Cerebellar nuclear complex (tissue), 1 donor: ENCODE results near the gene JPH3.

Experiments used
- DNase-seq, 2 experiments: peaks; one replicate each; lab custom pipeline; 2025; lab: John Stamatoyannopoulos, UW

The JPH3 gene

GRCh38 chr16:87602001-87602775 is at the start of gene JPH3:
Gene JPH3 (plus strand): TSS chr16:87602508. CDS start chr16:87603147, 639 bp downstream.
- no peak for DNase-seq

GRCh38 chr16:87552772-87553573 is 49.3 kb upstream of the JPH3 start:
- DNase-seq: no peak

DNA sequence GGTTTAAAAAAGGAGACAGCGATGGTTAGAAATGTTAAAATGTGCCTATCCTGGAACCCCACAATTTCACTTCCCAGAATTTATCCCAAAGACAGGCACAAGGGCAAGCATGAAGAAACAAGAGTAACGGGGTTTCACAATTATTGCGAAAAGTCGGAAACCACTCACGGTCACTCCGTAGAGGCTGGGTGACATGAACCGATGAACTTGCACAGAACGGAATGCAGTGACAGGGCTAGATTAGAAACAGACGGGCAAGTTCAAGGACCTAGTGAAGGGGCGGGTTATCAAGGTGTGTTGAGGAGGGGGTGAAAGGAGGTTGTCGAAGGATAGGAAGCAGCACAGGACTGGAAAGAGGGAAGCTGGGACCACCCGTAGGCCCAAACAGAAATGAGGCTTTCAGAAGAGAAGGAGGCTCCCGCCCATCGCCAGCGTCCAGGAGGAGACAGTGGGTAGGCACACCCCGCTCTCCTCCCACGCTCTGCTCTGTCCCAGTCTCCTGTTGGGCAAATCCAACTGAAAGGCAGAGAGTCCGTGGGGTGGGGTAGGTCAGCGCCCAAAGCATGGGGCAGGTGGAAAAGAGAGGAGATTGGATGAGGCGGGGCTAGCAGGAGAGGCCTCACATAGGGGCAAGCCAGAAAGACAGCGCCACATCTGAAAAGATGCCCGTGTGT is 47.4 kb upstream of the JPH3 start:
- no peak for DNase-seq

GRCh38 chr16:87555647-87556046 is 46.7 kb upstream of the JPH3 start:
- no peak for DNase-seq

- DNase-seq: no peak
These were observed 45.3 kb upstream of the JPH3 start for GRCh38 chr16:87556941-87557459.

DNA sequence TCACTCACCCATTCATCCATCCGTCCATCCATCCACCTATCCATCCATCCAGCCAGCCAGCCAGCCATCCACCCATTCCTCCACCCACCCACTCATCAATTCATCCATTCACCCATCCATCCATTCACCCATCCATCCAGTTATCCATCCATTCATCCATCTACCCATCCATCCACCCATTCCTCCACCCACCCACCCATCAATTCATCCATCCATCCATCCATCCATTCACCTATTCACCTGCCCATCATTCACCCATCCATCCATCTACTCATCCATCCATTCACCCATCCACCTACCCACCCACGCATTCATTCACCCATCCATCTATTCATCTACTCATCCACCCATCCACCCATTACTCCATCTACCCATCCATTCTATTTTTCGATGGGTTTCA is 43.6 kb upstream of the JPH3 start:
- no peak for DNase-seq

GRCh38 chr16:87559945-87560344 is 42.4 kb upstream of the JPH3 start:
- no peak for DNase-seq

DNA sequence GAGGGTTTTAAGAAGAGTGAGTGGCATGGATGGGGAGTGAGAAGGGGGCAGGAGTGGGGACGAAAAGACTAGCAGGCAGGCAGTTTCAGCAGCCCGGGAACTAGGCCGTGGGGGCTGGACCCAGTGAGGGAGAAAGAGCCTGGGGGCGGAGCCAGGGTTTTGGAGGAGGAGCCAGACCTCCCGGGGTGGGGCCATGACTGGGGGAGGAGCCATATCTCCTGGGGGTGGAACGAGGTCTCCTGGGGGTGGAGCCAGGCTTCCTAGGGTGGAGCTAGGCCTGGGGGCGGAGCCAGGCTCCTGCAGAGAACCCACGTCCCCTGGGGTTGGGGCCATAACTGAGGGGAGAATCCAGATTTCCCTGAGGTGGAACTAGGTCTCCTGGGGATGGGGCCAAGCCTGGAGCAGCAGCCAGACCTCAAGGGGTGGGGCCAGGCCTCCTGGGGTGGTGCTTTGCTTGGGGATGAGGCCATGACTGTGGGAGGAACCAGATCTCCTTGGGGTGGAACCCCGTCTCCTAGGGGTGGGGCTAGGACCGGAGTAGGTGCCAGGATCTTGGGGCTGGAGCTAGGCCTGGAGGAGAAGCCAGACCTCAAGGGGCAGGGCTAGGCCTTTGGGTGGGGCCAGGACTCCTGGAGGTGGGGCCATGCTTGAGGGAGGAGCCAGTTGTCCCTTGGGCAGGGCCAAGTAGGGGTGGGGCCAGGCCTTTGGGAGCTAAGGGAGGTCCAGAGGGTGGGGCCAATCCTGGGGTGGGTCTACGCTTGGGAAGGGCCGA is 41.7 kb upstream of the JPH3 start:
- no peak for DNase-seq

DNA sequence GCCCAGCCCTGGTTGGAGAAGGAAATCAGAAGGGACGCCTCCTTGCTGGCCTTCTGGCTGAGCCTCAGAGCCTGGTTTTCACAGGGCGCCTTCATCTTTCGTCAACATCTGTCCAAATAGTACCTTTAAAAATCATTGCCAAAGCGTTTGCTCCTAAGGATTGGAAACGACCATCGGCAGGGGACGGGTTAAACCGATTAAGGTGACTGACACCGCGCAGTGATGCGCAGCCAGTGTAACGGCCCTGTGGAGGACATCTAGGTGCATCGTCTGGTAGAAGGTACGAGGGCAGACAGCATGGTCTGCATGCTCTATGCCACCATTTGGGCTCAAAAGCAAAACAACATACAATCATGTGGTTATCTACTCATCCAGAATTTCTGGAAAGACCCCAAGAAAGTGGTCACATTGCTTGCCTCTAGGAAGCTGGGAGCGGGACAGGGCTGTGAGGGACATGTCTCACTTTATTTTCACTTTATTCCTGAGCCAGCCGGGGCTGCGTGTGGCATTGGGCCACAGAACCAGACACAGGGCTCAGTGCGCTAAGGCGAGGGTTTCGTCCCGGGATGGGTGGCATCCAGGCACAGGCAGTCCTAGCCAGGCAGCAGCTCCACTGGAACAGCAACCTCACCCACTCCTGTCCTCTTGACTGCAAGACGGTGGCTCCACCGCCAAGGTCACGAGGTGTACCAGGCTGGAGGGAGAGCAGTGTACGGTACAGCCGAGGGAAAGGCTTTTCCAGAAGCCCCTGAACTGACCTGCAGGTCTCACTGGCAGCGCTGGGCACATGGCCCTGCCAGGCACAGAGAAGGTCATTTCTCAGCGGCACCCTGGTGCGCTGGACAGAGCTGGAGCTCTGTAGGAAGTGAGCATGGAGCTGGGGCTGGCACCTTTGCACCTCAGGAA is 40.9 kb upstream of the JPH3 start:
- peak in 1 of 2 experiments; percentile 77 for DNase-seq

DNA sequence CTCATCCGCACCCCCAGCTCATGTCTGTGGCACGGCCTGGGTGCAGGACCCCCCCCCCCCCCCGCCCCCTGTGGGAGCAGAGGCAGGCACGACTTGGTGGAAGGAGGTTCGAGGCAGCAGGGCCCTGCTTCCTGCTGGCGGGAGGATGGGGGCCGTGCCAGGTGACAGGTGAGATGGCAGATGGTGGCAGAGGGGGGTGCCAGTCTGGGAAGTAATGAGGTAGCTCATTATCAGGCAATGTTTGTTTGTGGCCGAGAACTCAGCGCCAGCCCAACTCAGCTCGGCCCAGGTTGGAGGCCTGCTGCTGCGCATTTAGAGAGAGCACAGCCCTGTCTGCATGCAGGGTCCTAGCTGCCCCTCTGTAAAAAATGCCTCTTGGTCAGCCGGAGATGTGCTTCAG is 40.1 kb upstream of the JPH3 start:
- DNase-seq: peak; percentile 68 to 78

GRCh38 chr16:87563022-87563421 is 39.3 kb upstream of the JPH3 start:
- no peak for DNase-seq

- DNase-seq: no peak
These were observed 38.4 kb upstream of the JPH3 start for GRCh38 chr16:87563714-87564523.

DNA sequence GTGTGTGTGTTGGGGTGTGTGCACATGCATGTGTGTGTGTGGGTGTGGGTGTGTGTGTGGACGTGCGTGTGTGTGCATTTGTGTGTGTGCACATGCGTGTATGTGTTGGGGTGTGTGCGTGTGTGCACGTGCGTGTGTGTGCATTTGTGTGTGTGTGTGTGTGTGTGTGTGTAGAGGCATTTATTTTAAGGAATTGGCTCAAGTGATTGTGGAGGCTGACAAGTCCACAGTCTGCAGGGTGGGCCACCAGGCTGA is 37.9 kb upstream of the JPH3 start:
- DNase-seq: no peak

GRCh38 chr16:87569601-87570571 is 32.4 kb upstream of the JPH3 start:
- DNase-seq: no peak

- DNase-seq: no peak
These were observed 31.8 kb upstream of the JPH3 start for GRCh38 chr16:87570572-87570937.

- DNase-seq: no peak
These were observed 31.1 kb upstream of the JPH3 start for GRCh38 chr16:87570938-87571867.

GRCh38 chr16:87571868-87572244 is 30.5 kb upstream of the JPH3 start:
- no peak for DNase-seq

DNA sequence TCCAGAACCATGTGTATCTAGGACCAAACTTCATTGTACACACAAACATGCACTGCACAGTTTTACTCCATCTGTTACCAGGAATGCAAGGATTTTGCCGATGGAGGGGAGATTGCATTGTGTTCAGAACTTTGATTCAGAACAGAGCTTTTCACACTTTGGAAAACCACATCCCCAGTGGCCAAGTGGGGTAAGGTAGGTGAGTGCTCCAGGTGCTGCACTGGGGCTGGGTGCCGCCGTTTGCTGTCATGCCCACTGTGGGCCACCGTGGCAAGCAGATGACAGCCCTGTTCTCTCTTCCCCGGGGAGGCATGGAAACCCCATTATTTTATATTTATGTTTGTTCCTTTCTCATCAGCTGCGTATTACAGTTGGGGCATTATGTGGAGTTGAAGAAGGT is 29.3 kb upstream of the JPH3 start:
- no peak for DNase-seq
